ENCODE measurements around the gene CKAP2L. TPM values are rescaled to one million over a fixed set of nuclear protein-coding genes. Genes with fewer than 3 reads are reported as not detected.

Gene CKAP2L
- total and polyA plus RNA-seq, 10 of the 15 experiments (the other 5 are each of a cell fraction or from before 2014, with no cell fraction given): 10.5 to 37.4 (median 20.2) TPM

DNA sequence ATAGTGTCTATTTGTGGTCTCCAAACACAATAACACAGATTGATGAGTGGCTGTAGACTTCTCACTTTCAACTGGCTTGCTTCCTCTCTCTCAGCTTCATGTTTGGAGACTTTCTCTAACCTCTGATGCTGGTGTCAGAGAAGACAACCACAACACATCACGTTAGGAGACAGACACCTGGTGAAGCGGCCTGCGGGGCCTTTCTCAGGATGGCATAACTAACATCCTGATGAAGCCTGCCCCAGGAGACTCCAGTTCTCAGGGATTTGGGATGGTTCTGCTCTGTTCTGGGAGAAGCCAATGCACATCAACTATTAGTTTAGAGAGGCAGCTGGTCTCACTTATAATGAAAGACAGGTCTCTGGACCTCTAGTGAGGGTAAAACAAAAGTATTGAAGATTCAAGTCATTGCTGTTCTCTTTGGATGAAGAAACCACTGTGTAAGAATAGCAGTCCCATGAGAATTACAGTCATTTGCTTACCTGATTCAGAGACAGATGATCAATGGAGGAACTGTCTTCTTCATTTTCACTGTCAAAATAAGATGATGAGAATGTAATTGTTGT, 17.9 kb upstream of the CKAP2L start (continued):
- TF ChIP-seq IKZF2 (IDR thresholded peaks at IDR 0.05) (peak; percentile 71 to 75), CBX5 (IDR thresholded peaks at IDR 0.05; ENCODE audit: low read depth) (0 out of 2 replicates have a peak, but pooled peaks have one; percentile 56), EP300 (IDR thresholded peaks at IDR 0.05; ENCODE audit: borderline replicate concordance in 1 of 2, control insufficient read depth in 1 of 2, low read depth in 2 of 2, low read length in 2 of 2) (peak in 1 of 2 experiments; percentile 55; a peak in 2 of 4 replicates), SUPT20H (IDR thresholded peaks at IDR 0.05; ENCODE audit: borderline replicate concordance, control insufficient read depth, low read depth, low read length) (no peak), KDM1A (IDR thresholded peaks at IDR 0.05; ENCODE audit: borderline replicate concordance) (no peak), MEF2A (IDR thresholded peaks at IDR 0.05; ENCODE audit: insufficient read depth, low read depth, low read length) (no peak), SMC3 (IDR thresholded peaks at IDR 0.05; ENCODE audit: borderline replicate concordance, low read length) (0 out of 2 replicates have a peak, but pooled peaks have one; percentile 2), ESRRA (IDR thresholded peaks at IDR 0.05; ENCODE audit: low read length) (no peak), CREM (IDR thresholded peaks at IDR 0.05; ENCODE audit: low read depth) (peak; percentile 28; the same call in 1 of the 2 replicates), SMARCA5 (IDR thresholded peaks at IDR 0.05) (no peak), ZNF384 (IDR thresholded peaks at IDR 0.05; ENCODE audit: borderline replicate concordance, low read depth, low read length) (no peak), NBN (IDR thresholded peaks at IDR 0.05) (0 out of 2 replicates have a peak, but pooled peaks have one; percentile 31), CEBPB (IDR thresholded peaks at IDR 0.05; ENCODE audit: borderline replicate concordance in 1 of 2, low read depth in 2 of 2, low read length in 2 of 2) (no peak), NR2C2 (IDR thresholded peaks at IDR 0.05; ENCODE audit: borderline replicate concordance, control insufficient read depth, insufficient read length, low read depth) (no peak), RAD51 (IDR thresholded peaks at IDR 0.05) (no peak)
- TF ChIP-seq, protein P1, sequence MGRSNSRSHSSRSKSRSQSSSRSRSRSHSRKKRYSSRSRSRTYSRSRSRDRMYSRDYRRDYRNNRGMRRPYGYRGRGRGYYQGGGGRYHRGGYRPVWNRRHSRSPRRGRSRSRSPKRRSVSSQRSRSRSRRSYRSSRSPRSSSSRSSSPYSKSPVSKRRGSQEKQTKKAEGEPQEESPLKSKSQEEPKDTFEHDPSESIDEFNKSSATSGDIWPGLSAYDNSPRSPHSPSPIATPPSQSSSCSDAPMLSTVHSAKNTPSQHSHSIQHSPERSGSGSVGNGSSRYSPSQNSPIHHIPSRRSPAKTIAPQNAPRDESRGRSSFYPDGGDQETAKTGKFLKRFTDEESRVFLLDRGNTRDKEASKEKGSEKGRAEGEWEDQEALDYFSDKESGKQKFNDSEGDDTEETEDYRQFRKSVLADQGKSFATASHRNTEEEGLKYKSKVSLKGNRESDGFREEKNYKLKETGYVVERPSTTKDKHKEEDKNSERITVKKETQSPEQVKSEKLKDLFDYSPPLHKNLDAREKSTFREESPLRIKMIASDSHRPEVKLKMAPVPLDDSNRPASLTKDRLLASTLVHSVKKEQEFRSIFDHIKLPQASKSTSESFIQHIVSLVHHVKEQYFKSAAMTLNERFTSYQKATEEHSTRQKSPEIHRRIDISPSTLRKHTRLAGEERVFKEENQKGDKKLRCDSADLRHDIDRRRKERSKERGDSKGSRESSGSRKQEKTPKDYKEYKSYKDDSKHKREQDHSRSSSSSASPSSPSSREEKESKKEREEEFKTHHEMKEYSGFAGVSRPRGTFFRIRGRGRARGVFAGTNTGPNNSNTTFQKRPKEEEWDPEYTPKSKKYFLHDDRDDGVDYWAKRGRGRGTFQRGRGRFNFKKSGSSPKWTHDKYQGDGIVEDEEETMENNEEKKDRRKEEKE (IDR thresholded peaks at IDR 0.05): no peak
- TF ChIP-seq, protein P2, sequence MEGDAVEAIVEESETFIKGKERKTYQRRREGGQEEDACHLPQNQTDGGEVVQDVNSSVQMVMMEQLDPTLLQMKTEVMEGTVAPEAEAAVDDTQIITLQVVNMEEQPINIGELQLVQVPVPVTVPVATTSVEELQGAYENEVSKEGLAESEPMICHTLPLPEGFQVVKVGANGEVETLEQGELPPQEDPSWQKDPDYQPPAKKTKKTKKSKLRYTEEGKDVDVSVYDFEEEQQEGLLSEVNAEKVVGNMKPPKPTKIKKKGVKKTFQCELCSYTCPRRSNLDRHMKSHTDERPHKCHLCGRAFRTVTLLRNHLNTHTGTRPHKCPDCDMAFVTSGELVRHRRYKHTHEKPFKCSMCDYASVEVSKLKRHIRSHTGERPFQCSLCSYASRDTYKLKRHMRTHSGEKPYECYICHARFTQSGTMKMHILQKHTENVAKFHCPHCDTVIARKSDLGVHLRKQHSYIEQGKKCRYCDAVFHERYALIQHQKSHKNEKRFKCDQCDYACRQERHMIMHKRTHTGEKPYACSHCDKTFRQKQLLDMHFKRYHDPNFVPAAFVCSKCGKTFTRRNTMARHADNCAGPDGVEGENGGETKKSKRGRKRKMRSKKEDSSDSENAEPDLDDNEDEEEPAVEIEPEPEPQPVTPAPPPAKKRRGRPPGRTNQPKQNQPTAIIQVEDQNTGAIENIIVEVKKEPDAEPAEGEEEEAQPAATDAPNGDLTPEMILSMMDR (IDR thresholded peaks at IDR 0.05 in 2 of 3, conservative IDR thresholded peaks at IDR 0.05 in 1 of 3; ENCODE audit: control insufficient read depth in 2 of 3, extremely low read depth in 1 of 3, insufficient read depth in 1 of 3, low read depth in 3 of 3, low read length in 3 of 3): no peak
- TF ChIP-seq, protein P3, sequence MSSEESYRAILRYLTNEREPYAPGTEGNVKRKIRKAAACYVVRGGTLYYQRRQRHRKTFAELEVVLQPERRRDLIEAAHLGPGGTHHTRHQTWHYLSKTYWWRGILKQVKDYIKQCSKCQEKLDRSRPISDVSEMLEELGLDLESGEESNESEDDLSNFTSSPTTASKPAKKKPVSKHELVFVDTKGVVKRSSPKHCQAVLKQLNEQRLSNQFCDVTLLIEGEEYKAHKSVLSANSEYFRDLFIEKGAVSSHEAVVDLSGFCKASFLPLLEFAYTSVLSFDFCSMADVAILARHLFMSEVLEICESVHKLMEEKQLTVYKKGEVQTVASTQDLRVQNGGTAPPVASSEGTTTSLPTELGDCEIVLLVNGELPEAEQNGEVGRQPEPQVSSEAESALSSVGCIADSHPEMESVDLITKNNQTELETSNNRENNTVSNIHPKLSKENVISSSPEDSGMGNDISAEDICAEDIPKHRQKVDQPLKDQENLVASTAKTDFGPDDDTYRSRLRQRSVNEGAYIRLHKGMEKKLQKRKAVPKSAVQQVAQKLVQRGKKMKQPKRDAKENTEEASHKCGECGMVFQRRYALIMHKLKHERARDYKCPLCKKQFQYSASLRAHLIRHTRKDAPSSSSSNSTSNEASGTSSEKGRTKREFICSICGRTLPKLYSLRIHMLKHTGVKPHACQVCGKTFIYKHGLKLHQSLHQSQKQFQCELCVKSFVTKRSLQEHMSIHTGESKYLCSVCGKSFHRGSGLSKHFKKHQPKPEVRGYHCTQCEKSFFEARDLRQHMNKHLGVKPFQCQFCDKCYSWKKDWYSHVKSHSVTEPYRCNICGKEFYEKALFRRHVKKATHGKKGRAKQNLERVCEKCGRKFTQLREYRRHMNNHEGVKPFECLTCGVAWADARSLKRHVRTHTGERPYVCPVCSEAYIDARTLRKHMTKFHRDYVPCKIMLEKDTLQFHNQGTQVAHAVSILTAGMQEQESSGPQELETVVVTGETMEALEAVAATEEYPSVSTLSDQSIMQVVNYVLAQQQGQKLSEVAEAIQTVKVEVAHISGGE (CRISPR knock-in tag; IDR thresholded peaks at IDR 0.05): no peak
- TF ChIP-seq, protein P4, sequence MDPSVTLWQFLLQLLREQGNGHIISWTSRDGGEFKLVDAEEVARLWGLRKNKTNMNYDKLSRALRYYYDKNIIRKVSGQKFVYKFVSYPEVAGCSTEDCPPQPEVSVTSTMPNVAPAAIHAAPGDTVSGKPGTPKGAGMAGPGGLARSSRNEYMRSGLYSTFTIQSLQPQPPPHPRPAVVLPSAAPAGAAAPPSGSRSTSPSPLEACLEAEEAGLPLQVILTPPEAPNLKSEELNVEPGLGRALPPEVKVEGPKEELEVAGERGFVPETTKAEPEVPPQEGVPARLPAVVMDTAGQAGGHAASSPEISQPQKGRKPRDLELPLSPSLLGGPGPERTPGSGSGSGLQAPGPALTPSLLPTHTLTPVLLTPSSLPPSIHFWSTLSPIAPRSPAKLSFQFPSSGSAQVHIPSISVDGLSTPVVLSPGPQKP (IDR thresholded peaks at IDR 0.05; ENCODE audit: low read depth, low read length): no peak
